ENCODE measurements around the gene ATG10.
"Not testable (repeated sequence)": the region's sequence is repeated elsewhere in the genome, so short reads cannot be mapped to it uniquely, and the experiment has no call there.

The ATG10 gene

GRCh38 chr5:82054004-82054710 lies 82.3 kb downstream of the ATG10 start:
- DNase-seq: no peak

- DNase-seq: no peak
Observed at GRCh38 chr5:82057051-82057450, 85.2 kb downstream of the ATG10 start.

GRCh38 chr5:82058710-82059109 lies 86.9 kb downstream of the ATG10 start:
- DNase-seq: no peak

GRCh38 chr5:82066791-82067190 lies 95.0 kb downstream of the ATG10 start:
- no peak for DNase-seq

- not testable (repeated sequence) for DNase-seq
Observed at GRCh38 chr5:82068042-82068441, 96.2 kb downstream of the ATG10 start.

- no peak for DNase-seq
Observed at GRCh38 chr5:82068723-82069122, 96.9 kb downstream of the ATG10 start.

GRCh38 chr5:82072138-82072537 lies 100.3 kb downstream of the ATG10 start:
- no peak for DNase-seq

GRCh38 chr5:82073179-82073578 lies 101.4 kb downstream of the ATG10 start:
- no peak for DNase-seq

- peak in 1 of 58 donors; percentile 2 for DNase-seq
Observed at GRCh38 chr5:82074950-82075349, 103.1 kb downstream of the ATG10 start.

- DNase-seq: no peak
Observed at GRCh38 chr5:82077496-82077895, 105.7 kb downstream of the ATG10 start.

- DNase-seq: no peak
Observed at GRCh38 chr5:82091617-82092016, 119.8 kb downstream of the ATG10 start.

GRCh38 chr5:82095536-82095935 lies 123.7 kb downstream of the ATG10 start:
- DNase-seq: no peak

- DNase-seq: no peak
Observed at GRCh38 chr5:82096249-82096648, 124.4 kb downstream of the ATG10 start.

GRCh38 chr5:82100303-82101077 lies 128.7 kb downstream of the ATG10 start:
- DNase-seq: no peak

- DNase-seq: no peak
Observed at GRCh38 chr5:82104872-82105271, 133.0 kb downstream of the ATG10 start.

- peak in 5 of 58 donors; percentile 2 to 11 (median 6) for DNase-seq
Observed at GRCh38 chr5:82105457-82105856, 133.6 kb downstream of the ATG10 start.

GRCh38 chr5:82106207-82106606 lies 134.4 kb downstream of the ATG10 start:
- peak in 1 of 58 donors; percentile 5 for DNase-seq

GRCh38 chr5:82106756-82107155 lies 134.9 kb downstream of the ATG10 start:
- no peak for DNase-seq

- no peak for DNase-seq
Observed at GRCh38 chr5:82107267-82107666, 135.4 kb downstream of the ATG10 start.

GRCh38 chr5:82109013-82109412 lies 137.2 kb downstream of the ATG10 start:
- no peak for DNase-seq

- not testable (repeated sequence) for DNase-seq
Observed at GRCh38 chr5:82109915-82110314, 138.1 kb downstream of the ATG10 start.

- DNase-seq: no peak
Observed at GRCh38 chr5:82111191-82111590, 139.4 kb downstream of the ATG10 start.

- no peak for DNase-seq
Observed at GRCh38 chr5:82115858-82116257, 144.0 kb downstream of the ATG10 start.
